ENCODE results near the gene FAM131A. TPM values are rescaled to one million over a fixed set of nuclear protein-coding genes. Genes with fewer than 3 reads are reported as not detected.

Gene FAM131A
- total and polyA plus RNA-seq, 4 donors: 0.81 to 5.7 (median 2.7) TPM

GRCh38 chr3:184348057-184348382, 10.6 kb downstream of the FAM131A start:
- Histone ChIP-seq H3K4me1 (ENCODE audit: control insufficient read depth in 4 of 4, insufficient read depth in 4 of 4, low read length in 3 of 4) (peaks cover 8 to 14% (median 13%) of the 10 kb centered on the region in 4 donors), H3K9ac (ENCODE audit: low read depth in 1 of 2, low read length in 2 of 2) (no peak overlapping the region), H3K27me3 (ENCODE audit: control insufficient read depth in 4 of 4, insufficient read depth in 4 of 4, low read length in 3 of 4) (no peaks in the 10 kb centered on the region), H3K9me3 (ENCODE audit: control insufficient read depth in 4 of 4, low read length in 3 of 4) (no peaks in the 10 kb centered on the region), H3K36me3 (ENCODE audit: control insufficient read depth in 4 of 4, insufficient read depth in 3 of 4, low read depth in 1 of 4, low read length in 3 of 4) (peaks cover 2 to 6% (median 4%) of the 10 kb centered on the region in 4 donors), H3K4me3 (ENCODE audit: low read depth in 1 of 3, low read length in 3 of 3) (no peak overlapping the region), H3K27ac (ENCODE audit: low read depth in 1 of 2, low read length in 2 of 2) (no peak overlapping the region)
- WGBS: 96% methylated on average over 4 of the region's 4 CpGs
- no peak for DNase-seq (ENCODE audit: low spot score)
- TF ChIP-seq RXRA (IDR thresholded peaks at IDR 0.05) (no peak), HNF4A (conservative IDR thresholded peaks at IDR 0.05) (no peak), FOXA2 (IDR thresholded peaks at IDR 0.05) (no peak), MAX (IDR thresholded peaks at IDR 0.05) (no peak), NR2F2 (IDR thresholded peaks at IDR 0.05) (no peak), SP1 (IDR thresholded peaks at IDR 0.05) (no peak), GABPA (IDR thresholded peaks at IDR 0.05 in 1 of 2, conservative IDR thresholded peaks at IDR 0.05 in 1 of 2) (no peak), ATF3 (IDR thresholded peaks at IDR 0.05) (no peak), TAF1 (conservative IDR thresholded peaks at IDR 0.05) (no peak)
- TF ChIP-seq, protein P1, sequence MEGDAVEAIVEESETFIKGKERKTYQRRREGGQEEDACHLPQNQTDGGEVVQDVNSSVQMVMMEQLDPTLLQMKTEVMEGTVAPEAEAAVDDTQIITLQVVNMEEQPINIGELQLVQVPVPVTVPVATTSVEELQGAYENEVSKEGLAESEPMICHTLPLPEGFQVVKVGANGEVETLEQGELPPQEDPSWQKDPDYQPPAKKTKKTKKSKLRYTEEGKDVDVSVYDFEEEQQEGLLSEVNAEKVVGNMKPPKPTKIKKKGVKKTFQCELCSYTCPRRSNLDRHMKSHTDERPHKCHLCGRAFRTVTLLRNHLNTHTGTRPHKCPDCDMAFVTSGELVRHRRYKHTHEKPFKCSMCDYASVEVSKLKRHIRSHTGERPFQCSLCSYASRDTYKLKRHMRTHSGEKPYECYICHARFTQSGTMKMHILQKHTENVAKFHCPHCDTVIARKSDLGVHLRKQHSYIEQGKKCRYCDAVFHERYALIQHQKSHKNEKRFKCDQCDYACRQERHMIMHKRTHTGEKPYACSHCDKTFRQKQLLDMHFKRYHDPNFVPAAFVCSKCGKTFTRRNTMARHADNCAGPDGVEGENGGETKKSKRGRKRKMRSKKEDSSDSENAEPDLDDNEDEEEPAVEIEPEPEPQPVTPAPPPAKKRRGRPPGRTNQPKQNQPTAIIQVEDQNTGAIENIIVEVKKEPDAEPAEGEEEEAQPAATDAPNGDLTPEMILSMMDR (IDR thresholded peaks at IDR 0.05; ENCODE audit: low read depth, low read length, missing input control): no peak

- no peak overlapping the region for H3K27ac ChIP-seq (ENCODE audit: low read depth in 1 of 2, low read length in 2 of 2)
- no peak overlapping the region for H3K4me3 ChIP-seq (ENCODE audit: low read depth in 1 of 3, low read length in 3 of 3)
- H3K9me3 ChIP-seq (ENCODE audit: control insufficient read depth in 4 of 4, low read length in 3 of 4): no peaks in the 10 kb centered on the region
- H3K9ac ChIP-seq (ENCODE audit: low read depth in 1 of 2, low read length in 2 of 2): no peak overlapping the region
- 87% methylated on average over 10 of the region's 10 CpGs for WGBS
- H3K27me3 ChIP-seq (ENCODE audit: control insufficient read depth in 4 of 4, insufficient read depth in 4 of 4, low read length in 3 of 4): no peaks in the 10 kb centered on the region
- TF ChIP-seq TAF1 (conservative IDR thresholded peaks at IDR 0.05) (no peak), MAX (IDR thresholded peaks at IDR 0.05) (no peak), YY1 (IDR thresholded peaks at IDR 0.05) (no peak), REST (IDR thresholded peaks at IDR 0.05) (no peak)
- TF ChIP-seq, protein P1 (IDR thresholded peaks at IDR 0.05; ENCODE audit: low read depth, low read length, missing input control): no peak
- DNase-seq (ENCODE audit: low spot score): no peak
- peaks cover 0 to 2% (median 0%) of the 10 kb centered on the region in 4 donors for H3K36me3 ChIP-seq (ENCODE audit: control insufficient read depth in 4 of 4, insufficient read depth in 3 of 4, low read depth in 1 of 4, low read length in 3 of 4)
- peaks cover 8 to 17% (median 14%) of the 10 kb centered on the region in 4 donors for H3K4me1 ChIP-seq (ENCODE audit: control insufficient read depth in 4 of 4, insufficient read depth in 4 of 4, low read length in 3 of 4)
Measured at GRCh38 chr3:184349563-184350470, 12.4 kb downstream of the FAM131A start.
